HG02973 (cell line): ENCODE data around the gene HEMK1.

Experiments used
- ATAC-seq: cut with Tn5 transposase; IDR thresholded peaks from one replicate; pipeline ENCODE4 v1.9.1; 2021; ENCODE audit warnings: moderate library complexity; ENCODE audit not compliant: unreplicated experiment

The HEMK1 gene

DNA sequence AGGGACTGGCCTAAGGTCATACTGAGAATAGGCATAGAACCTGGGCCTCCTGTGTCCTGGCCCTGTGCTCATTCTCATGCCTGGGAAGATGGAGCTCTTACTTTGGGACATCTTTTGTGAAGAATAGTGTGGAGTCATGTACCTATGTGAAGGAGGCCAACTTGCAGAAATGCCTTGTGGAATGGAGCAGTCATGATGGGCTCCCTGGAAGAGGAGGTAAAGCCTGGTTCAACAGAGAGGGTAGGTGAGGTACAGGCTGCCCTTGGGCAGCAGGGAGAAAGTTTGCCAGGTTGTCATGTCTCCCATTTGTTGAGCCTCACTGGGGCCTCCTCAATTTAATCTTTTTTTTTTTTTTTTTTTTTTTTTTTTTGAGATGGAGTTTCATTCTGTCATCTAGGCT lies 65.7 kb downstream of the HEMK1 start:
- ATAC-seq: no peak

DNA sequence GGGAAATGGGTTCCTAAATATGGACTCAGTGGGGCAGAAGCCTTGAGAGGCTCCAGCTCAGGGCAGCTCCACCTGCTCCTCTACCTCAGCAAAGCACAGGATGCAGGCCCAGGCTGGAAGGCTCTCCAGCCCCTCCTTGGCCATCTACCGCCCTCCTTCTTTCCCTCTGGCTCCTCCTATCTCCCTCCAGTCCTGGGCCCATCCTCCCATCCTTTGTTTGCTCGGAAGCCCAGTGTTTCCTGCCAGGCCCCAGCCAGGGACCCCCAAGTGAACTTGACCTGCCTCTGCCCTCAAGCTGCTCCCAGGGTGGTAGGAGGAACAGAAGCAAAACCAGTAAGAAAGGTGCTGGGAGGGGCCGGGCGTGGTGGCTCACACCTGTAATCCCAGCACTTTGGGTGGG lies 67.7 kb downstream of the HEMK1 start:
- no peak for ATAC-seq

DNA sequence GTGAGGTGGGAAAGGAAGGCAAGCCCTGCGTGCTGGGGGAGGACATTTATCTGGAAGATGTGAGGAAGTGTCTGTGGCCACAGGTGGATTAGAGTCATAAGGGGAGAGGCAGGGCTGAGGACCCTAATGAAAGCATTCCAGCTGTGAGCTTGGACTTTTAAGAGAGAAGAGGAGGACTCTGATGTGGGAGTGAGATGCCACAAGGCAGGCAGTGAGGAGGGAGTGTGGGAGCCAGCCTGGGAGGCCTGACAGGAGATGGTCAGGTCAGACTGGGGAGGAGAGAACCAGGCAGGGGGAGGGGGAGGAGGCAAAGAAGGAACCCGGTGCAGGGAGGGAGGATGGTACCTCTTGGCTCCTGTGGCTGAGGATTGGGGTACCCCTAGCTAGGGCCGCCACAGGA lies 68.6 kb downstream of the HEMK1 start:
- no peak for ATAC-seq

DNA sequence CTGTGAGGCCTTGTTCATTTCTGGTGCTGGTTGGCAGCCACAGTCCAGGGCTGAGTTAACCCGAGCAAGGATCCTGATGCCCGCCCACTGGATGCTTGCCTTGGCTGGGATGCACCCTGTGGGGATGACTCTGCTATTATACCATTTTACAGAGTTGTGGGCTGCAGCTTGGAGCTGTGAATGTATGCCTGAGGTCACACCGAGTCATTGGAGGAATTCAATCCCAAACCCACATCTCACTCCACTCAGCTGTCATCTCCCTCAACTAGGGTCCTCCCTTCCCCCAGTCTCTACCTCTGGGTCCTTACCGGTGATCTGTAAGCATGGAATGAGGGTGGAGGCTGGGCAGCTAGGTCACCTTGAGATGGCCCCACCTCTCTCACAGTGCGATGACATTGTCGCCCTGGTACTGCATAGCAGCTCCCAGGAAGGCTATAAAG lies 69.8 kb downstream of the HEMK1 start:
- ATAC-seq: no peak

DNA sequence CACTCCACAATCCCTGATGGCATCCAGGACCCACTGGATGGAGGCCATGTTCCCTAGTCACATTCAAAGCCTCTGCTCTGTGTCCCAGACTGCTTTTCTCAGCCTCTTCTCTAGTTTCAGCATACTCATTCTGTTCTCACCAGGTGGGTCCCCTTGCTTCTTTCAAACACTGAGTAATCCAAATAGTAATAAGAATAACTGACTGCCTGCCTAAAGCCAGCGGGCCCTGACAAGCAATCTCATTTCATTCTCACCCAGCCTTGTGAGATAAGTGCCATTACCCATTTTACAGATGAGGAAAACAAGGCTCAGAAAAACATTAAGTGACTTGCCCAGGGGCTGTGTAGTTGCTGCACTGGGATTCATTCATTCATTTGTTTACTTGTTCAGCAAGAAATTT lies 73.1 kb downstream of the HEMK1 start:
- ATAC-seq: no peak

DNA sequence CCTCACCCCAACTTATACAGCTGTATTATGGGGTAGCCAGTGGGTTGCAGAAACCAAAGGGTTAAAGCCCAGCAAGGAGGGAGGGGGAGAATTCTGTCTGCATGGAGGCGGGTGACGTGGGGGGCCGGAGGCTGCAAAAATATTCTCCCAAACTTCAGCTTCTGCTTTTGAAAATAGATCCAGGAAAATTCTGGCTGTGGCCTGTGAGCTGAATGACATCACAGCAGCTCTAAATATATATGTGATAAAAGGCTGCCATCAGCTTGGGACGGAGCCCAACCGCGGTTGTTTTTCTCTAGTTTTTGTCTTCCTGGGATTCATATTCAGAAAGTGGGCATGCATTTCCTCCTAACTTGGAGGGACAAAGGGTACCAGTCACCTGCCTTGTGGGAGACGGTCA lies 75.2 kb downstream of the HEMK1 start:
- no peak for ATAC-seq

DNA sequence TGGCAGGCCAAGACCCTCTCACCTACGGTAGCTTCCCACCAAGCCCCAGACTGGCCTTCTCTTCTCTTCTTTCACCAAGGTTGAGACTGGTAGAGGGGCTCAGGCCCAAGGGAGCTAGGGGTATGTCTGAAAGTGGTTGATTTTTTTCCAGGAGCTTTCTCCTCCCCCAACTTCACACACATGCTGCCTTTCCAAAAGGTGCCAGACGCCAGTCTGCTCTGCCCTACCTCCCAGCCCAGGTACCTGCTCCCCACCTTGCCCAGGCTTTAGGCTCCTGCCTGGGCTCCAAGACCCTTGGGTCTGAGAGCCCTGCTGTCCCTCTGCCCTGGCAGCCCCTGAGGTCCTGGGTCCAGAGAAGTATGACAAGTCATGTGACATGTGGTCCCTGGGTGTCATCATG lies 76.1 kb downstream of the HEMK1 start:
- no peak for ATAC-seq
